GM23248 (cell line): ENCODE results near the gene OR5K3. TPM values are rescaled to one million over a fixed set of nuclear protein-coding genes. Genes with fewer than 3 reads are reported as not detected.

Experiments used
- DNase-seq: peaks from one replicate; pipeline ENCODE4 v3.0.0-alpha.2; 2015
- H2AFZ ChIP-seq: fragments of 200-600 bp; sonication (generic); 2 replicates; pipeline ENCODE4 v1.6.1; 2016; ENCODE audit warnings: antibody characterized with exemption
- H3F3A ChIP-seq: fragments of 200-600 bp; sonication (generic); 2 replicates; pipeline ENCODE4 v1.6.1; 2016; ENCODE audit warnings: mild to moderate bottlenecking, antibody characterized with exemption, mixed run types; ENCODE audit not compliant: insufficient read depth
- H3K27ac ChIP-seq: fragments of 200-600 bp; sonication (generic); 2 replicates; pipeline ENCODE4 v1.5.1; 2016; ENCODE audit warnings: mild to moderate bottlenecking
- H3K27me3 ChIP-seq: fragments of 200-600 bp; sonication (generic); replicated peaks from 2 replicates; pipeline ENCODE4 v1.6.1; 2016; ENCODE audit warnings: mild to moderate bottlenecking; ENCODE audit not compliant: insufficient read depth
- H3K36me3 ChIP-seq: fragments of 200-600 bp; sonication (generic); 2 replicates; pipeline ENCODE4 v1.6.1; 2016; ENCODE audit warnings: low read depth, mild to moderate bottlenecking
- H3K4me1 ChIP-seq: fragments of 200-600 bp; sonication (generic); 2 replicates; pipeline ENCODE4 v1.6.1; 2016; ENCODE audit warnings: mild to moderate bottlenecking; ENCODE audit not compliant: insufficient read depth
- H3K4me2 ChIP-seq: fragments of 200-600 bp; sonication (generic); one replicate; pipeline ENCODE4 v1.6.1; 2016; ENCODE audit warnings: mild to moderate bottlenecking; ENCODE audit not compliant: unreplicated experiment
- H3K4me3 ChIP-seq: fragments of 200-600 bp; sonication (generic); 2 replicates; pipeline ENCODE4 v1.5.1; 2016; ENCODE audit warnings: mild to moderate bottlenecking
- H3K79me2 ChIP-seq: fragments of 200-600 bp; sonication (generic); 2 replicates; pipeline ENCODE4 v1.6.1; 2016; ENCODE audit warnings: mild to moderate bottlenecking; ENCODE audit not compliant: insufficient read depth
- H3K9ac ChIP-seq: fragments of 200-600 bp; sonication (generic); 2 replicates; pipeline ENCODE4 v1.6.1; 2016; ENCODE audit warnings: mild to moderate bottlenecking
- H3K9me2 ChIP-seq: fragments of 200-600 bp; sonication (generic); 2 replicates; pipeline ENCODE4 v1.6.1; 2016; ENCODE audit warnings: mixed run types, mild to moderate bottlenecking, moderate library complexity; ENCODE audit not compliant: insufficient read depth
- H3K9me3 ChIP-seq: fragments of 200-600 bp; sonication (generic); one replicate; pipeline ENCODE4 v1.6.1; 2017; ENCODE audit warnings: low read depth
- H4K20me1 ChIP-seq: fragments of 200-600 bp; sonication (generic); 2 replicates; pipeline ENCODE4 v1.6.0; 2016; ENCODE audit not compliant: insufficient read depth
- EZH2 ChIP-seq: fragments of 200-600 bp; sonication (generic); IDR thresholded peaks from 2 replicates; pipeline ENCODE4 v1.6.1; 2018; ENCODE audit warnings: antibody characterized with exemption, mild to moderate bottlenecking; ENCODE audit not compliant: insufficient read depth, poor library complexity, severe bottlenecking
- EZH2phosphoT487 ChIP-seq: fragments of 200-600 bp; sonication (generic); IDR thresholded peaks from 2 replicates; pipeline ENCODE4 v1.6.1; 2018; ENCODE audit warnings: antibody characterized with exemption, moderate library complexity, mild to moderate bottlenecking, low read depth; ENCODE audit not compliant: insufficient read depth
- WGBS, 2 experiments: methylation state at CpG; one replicate each; pipeline ENCODE4 v1.1.6; 2015 to 2017; ENCODE audit warnings: low lambda C conversion rate in 2 of 2, low coverage in 1 of 2; ENCODE audit errors: missing lambda C conversion rate in 2 of 2; 5-methylcytosine and 5-hydroxymethylcytosine counted together
- in situ Hi-C: fragments of 300-500 bp; cut with MboI; formaldehyde crosslinking; loops from 2 replicates; pipeline ENCODE4 v1.15.0; 2020
- polyA plus RNA-seq: library from polyadenylated mRNA; unstranded; fragments of >200 nt; fragmentation: Nextera tagmentation; extraction: Ambion mirVana; gene quantifications from 2 replicates; pipeline ENCODE4 v1.2.1, GENCODE V29; 2016
- total RNA-seq: library from RNA; depleted of rRNA; stranded (reverse); fragments of >200 nt; shearing (Covaris generic); gene quantifications from 2 replicates; pipeline ENCODE4 v1.2.3, GENCODE V29; 2014; rRNA removed

Gene OR5K3
- total RNA-seq (not detected in 2 replicates), polyA plus RNA-seq (not detected in 2 replicates)

DNA sequence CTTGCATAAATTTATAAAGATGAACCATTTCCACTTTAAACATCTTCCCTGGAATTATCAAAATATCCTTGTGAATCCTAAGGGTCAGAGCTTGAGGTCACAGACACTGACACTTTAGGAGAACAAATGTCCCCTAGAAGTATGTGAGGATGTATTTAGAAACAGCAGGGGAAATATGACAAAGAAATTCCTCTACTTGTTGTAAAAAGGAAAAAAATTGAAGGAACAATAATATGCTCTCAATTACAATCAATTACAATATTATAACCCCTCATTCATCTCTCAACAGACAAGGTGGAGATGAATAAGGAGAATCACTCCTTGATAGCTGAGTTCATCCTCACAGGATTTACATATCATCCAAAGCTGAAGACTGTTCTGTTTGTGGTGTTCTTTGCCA lies at the start of gene OR5K3:
OR5K3 (plus strand) TSS at position 301 of the 400 bp plus-strand sequence; CDS start at position 301, 0 bp downstream.
- Histone ChIP-seq H3K9me3 (no peaks in the 10 kb centered on the region), H4K20me1 (no peaks in the 10 kb centered on the region), H3K4me1 (no peaks in the 10 kb centered on the region), H2AFZ (no peak within 1 kb of the TSS), H3K4me3 (no peak within 1 kb of the TSS), H3K27ac (no peak within 1 kb of the TSS), H3K27me3 (no peaks in the 10 kb centered on the region), H3K9ac (no peak within 1 kb of the TSS), H3K9me2 (no peaks in the 10 kb centered on the region), H3K36me3 (no peaks in the 10 kb centered on the region), H3K79me2 (no peaks in the 10 kb centered on the region), H3F3A (no peaks in the 10 kb centered on the region), H3K4me2 (no peak within 1 kb of the TSS)
- TF ChIP-seq EZH2phosphoT487 = no peak
- no peak for TF ChIP-seq EZH2
- in situ Hi-C loops = no loop called here
- DNase-seq = no peak

DNA sequence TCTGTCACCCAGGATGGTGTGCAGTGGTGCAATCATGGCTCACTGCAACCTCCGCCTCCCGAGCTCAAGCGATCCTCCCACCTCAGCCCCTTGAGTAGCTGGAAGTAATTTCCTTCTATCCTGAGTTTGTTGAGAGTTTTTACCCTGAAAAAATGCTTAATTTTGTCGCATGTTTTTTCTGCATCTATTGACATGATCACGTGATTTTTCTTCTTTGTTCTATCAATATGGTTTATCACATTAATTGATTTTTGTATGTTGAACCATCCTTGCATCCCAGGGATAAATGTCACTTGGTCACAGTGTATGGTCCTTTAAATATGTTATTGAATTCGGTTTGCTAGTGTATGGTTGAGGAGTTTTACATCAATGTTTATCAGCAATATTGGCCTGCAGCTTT lies 48.7 kb upstream of the OR5K3 start:
- no peaks in the 10 kb centered on the region for H3F3A ChIP-seq
- H3K4me1 ChIP-seq = no peaks in the 10 kb centered on the region
- no peak overlapping the region for H3K4me2 ChIP-seq
- no peak overlapping the region for H3K27ac ChIP-seq
- WGBS, 2 experiments = 31 to 32% methylated on average over 6 of the region's 6 CpGs
- H3K36me3 ChIP-seq = no peaks in the 10 kb centered on the region
- in situ Hi-C loops = loop anchor here (25.0 kb wide), 1 partner anchor 554 kb away; no protein-coding TSS in a partner anchor
- no peaks in the 10 kb centered on the region for H3K79me2 ChIP-seq
- H3K4me3 ChIP-seq = no peak overlapping the region
- no peak for DNase-seq
- H4K20me1 ChIP-seq = no peaks in the 10 kb centered on the region
- no peak overlapping the region for H3K9ac ChIP-seq
- TF ChIP-seq EZH2phosphoT487 = no peak
- TF ChIP-seq EZH2 = no peak
- H3K9me3 ChIP-seq = no peaks in the 10 kb centered on the region
- peaks cover 4% of the 10 kb centered on the region; the same call in 1 of the 2 replicates for H3K27me3 ChIP-seq
- no peak overlapping the region for H2AFZ ChIP-seq
- H3K9me2 ChIP-seq = no peaks in the 10 kb centered on the region

- no peaks in the 10 kb centered on the region for H3K4me1 ChIP-seq
- in situ Hi-C loops = loop anchor here (25.0 kb wide), 1 partner anchor 557 kb away; no protein-coding TSS in a partner anchor
- no peaks in the 10 kb centered on the region for H3K9me3 ChIP-seq
- no peak overlapping the region for H3K4me2 ChIP-seq
- no peak overlapping the region for H3K9ac ChIP-seq
- H3K79me2 ChIP-seq = no peaks in the 10 kb centered on the region
- no peak overlapping the region for H3K4me3 ChIP-seq
- TF ChIP-seq EZH2 (no peak), EZH2phosphoT487 (no peak)
- 34 to 40% methylated on average over 13 of the region's 13 CpGs for WGBS, 2 experiments
- no peaks in the 10 kb centered on the region for H3F3A ChIP-seq
- no peaks in the 10 kb centered on the region for H4K20me1 ChIP-seq
- H3K9me2 ChIP-seq = no peaks in the 10 kb centered on the region
- no peak overlapping the region for H3K27ac ChIP-seq
- peak; percentile 53 for DNase-seq
- no peaks in the 10 kb centered on the region for H3K36me3 ChIP-seq
- H3K27me3 ChIP-seq = peaks cover 4% of the 10 kb centered on the region; the same call in 1 of the 2 replicates
- H2AFZ ChIP-seq = no peak overlapping the region
Observed at GRCh38 chr3:98343647-98344507, 46.6 kb upstream of the OR5K3 start.

DNA sequence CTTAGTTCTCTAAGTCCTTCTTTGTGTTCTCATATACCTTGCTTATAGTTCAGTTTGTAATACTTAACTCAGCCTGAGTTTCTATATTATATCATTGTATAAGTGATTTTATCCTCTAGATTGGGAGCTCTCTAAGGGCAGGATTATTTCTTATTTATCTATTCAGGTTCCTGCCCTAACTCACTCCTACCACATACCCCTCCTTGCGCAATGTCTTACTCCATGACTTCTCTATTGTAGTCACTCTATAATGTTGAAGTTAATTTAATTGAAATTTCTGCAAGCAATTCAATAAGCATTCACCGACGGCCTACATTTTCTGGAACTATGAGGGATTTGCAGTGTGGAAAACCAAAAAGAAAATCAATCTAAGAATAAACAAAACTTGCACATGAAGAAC lies 40.4 kb upstream of the OR5K3 start:
- Histone ChIP-seq H4K20me1 (no peaks in the 10 kb centered on the region), H2AFZ (no peak overlapping the region), H3K4me2 (no peak overlapping the region), H3K4me3 (no peak overlapping the region), H3K36me3 (no peaks in the 10 kb centered on the region), H3K9me3 (no peaks in the 10 kb centered on the region), H3K27ac (no peak overlapping the region), H3K9ac (no peak overlapping the region), H3K27me3 (peaks cover 4% of the 10 kb centered on the region; the same call in 1 of the 2 replicates), H3K9me2 (no peaks in the 10 kb centered on the region), H3F3A (no peaks in the 10 kb centered on the region), H3K4me1 (no peaks in the 10 kb centered on the region), H3K79me2 (no peaks in the 10 kb centered on the region)
- no peak for TF ChIP-seq EZH2phosphoT487
- no peak for TF ChIP-seq EZH2
- 34 to 41% methylated on average over 3 of the region's 3 CpGs for WGBS, 2 experiments
- no peak for DNase-seq
- in situ Hi-C loops = no loop called here
